ENCODE results near the gene CRKL. TPM values are rescaled to one million over a fixed set of nuclear protein-coding genes. Genes with fewer than 3 reads are reported as not detected.
"Not testable (repeated sequence)": the region's sequence is repeated elsewhere in the genome, so short reads cannot be mapped to it uniquely, and the experiment has no call there.

The CRKL gene
- polyA plus RNA-seq, 3 donors: 59.1 to 65.5 (median 64.7) TPM

DNA sequence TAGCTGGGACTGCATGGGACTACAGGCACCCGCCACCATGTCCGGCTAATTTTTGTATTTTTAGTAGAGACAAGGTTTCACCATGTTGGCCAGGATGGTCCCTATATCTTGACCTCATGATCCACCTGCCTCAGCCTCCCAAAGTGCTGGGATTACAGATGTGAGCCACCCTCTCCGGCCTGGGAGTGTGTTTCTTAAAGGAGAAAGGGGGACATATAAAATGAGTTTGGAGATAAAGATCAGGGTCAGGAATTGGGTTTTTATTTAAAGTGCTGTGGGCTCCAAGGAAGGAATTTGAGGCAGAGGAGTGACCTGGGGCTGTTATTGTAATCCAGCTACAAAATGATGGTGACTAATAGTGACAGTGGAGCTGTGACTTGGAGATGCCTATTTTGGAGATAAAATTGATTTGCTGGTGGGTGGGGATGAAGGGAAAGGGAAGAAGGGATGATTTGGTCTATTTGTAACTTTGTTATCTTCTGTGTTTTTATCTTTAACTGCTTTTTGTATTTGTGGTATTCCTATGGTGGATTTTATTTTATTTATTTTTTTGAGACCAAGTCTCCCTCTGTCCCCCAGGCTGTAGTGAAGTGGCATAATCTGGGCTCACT lies 5.0 kb downstream of the CRKL start:
- DNase-seq (ENCODE audit: extremely low read depth in 1 of 11, low read depth in 9 of 11, low spot score in 4 of 11): no peak

DNA sequence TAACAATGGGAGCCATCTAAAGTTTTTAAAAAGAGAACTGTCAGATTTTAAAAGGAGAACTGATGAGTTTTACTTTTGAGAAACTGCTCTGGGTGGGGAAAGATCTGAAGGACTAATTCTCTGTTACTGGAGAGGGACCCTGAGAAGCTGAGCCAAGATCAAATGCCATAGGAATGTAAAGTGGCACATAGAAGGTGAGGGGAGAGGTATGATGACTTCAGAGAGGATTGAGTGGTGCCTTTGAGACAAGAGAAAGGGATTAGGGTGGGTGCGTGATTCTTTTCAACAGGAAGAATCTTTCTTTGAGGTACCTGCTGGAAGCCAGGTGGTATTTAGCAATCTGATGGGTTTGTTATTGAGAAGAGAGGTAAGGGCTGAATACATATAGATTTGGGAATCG lies 9.0 kb downstream of the CRKL start:
- DNase-seq (ENCODE audit: extremely low read depth in 1 of 11, low read depth in 9 of 11, low spot score in 4 of 11): no peak

DNA sequence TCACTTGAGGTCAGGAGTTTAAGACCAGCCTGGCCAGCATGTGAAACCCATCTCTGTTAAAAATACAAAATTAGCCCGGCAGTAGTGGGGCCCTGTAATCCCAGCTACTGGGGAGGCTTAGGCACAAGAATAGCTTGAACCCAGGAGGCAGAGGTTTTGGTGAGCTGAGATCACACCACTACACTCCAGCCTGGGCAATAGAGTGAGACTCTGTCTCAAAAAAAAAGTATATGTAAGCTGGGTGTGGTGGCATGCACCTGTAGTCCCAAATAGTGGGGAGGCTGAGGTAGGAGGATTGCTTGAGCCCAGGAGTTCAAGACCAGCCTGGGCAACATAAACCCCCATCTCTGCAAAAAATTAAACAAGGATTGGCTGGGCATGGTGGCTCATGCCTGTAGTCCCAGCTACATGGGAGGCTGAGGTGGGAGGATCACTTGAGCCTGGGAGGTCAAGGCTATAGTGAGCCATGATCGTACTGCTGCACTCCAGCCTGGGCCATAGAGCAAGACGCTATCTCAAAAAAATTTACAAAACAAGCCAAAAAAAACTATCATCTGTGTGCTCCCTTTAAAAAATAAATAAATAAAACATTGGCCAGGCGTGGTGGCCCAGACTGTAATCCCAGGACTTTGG lies 10.8 kb downstream of the CRKL start:
- no peak for DNase-seq (ENCODE audit: extremely low read depth in 1 of 11, low read depth in 9 of 11, low spot score in 4 of 11)

DNA sequence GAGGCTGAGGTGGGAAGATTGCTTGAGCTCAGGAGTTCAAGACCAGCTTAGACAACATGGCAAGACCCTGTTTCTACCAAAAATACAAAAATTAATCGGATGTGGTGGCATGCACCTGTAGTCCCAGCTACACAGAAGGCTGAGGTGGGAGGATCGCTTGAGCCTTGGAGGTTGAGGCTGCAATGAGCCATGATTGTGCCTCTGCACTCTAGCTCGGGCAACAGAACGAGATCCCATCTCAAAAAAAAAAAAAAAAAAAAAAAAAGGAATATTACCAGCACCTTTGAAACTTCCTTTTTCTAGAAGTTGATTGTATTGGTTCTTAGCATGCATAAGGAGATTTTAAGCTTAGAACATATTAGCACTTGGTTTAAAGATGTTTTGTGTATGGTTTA lies 11.4 kb downstream of the CRKL start:
- no peak for DNase-seq (ENCODE audit: extremely low read depth in 1 of 11, low read depth in 9 of 11, low spot score in 4 of 11)

DNA sequence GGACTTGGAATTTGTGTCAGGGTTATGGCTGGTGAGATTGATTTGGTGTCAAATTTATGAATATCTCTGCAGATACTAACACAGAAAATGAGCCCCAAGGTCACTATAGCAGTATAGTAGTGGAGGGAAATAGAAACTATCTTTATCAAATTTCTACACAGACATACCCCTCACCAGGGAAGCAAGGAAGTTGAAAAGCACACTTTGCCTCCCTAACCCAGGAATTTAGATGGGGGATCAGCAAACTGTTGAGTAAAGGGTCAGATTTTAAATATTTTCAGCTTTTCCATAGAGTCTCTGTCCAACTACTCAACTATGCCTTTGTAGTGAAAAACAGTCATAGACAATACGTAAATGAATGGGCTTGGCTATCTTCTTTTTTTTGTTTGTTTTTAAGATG lies 12.8 kb downstream of the CRKL start:
- no peak for DNase-seq (ENCODE audit: extremely low read depth in 1 of 11, low read depth in 9 of 11, low spot score in 4 of 11)

DNA sequence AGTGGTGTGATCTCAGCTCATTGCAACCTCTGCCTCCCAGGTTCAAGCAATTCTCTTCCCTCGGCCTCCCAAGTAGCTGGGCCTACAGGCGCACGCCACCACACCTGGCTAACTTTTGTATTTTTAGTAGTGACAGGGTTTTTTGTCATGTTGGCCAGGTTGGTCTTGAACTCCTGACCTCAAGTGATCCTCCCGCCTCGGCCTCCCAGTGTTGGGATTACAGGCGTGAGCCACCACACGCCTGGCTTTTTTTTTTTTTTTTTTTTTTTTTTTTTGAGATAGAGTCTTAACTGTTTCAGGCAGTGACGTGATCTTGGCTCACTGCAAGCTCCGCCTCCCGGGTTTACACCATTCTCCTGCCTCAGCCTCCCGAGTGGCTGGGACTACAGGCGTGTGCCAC lies 13.2 kb downstream of the CRKL start:
- not testable (repeated sequence) for DNase-seq (ENCODE audit: extremely low read depth in 1 of 11, low read depth in 9 of 11, low spot score in 4 of 11)

DNA sequence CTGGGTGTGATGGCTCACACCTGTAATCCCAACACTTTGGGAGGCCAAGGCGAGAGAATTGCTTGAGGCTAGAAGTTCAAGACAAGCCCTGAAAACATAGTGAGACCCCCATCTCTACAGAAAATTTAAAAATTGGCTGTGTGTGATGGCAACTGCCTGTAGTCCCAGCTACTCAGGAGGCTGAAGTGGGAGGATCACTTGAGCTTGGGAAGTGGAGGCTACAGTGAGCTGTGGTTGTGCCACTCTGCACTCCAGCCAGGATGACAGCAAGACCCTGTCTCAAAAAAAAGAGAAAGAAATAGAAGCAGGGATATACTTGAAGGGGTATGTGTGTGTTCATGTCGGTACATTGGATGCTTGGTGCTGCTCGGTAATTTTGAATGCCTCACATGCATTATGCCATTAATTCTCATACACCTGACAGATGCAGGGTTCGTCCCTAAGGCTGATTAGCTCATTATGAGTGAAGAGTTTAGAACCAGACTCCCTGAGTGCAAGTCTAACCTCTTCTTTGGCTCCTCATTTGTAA lies 14.0 kb downstream of the CRKL start:
- DNase-seq (ENCODE audit: extremely low read depth in 1 of 11, low read depth in 9 of 11, low spot score in 4 of 11): no peak

DNA sequence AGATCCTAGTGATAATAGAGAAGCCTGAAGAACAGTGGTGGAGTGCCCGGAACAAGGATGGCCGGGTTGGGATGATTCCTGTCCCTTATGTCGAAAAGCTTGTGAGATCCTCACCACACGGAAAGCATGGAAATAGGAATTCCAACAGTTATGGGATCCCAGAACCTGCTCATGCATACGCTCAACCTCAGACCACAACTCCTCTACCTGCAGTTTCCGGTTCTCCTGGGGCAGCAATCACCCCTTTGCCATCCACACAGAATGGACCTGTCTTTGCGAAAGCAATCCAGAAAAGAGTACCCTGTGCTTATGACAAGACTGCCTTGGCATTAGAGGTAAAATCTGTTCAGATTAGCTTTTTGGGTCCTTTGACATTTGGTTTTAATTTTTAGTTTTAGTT lies 16.7 kb downstream of the CRKL start:
- no peak for DNase-seq (ENCODE audit: extremely low read depth in 1 of 11, low read depth in 9 of 11, low spot score in 4 of 11)

DNA sequence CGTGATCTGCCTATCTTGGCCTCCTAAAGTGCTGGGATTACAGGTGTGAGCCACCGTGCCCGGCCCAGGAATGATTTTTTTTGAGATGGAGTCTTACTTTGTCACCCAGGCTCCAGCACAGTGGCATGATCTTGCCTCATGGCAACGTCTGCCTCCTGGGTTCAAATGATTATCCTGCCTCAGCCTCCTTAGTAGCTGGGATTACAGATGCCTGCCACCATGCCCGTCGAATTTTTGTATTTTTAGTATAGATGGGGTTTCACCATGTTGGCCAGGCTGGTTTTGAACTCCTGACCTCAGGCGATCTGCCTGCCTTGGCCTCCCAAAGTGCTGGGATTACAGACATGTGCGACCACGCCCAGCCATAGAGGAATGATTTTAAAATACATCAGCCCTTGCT lies 17.8 kb downstream of the CRKL start:
- DNase-seq (ENCODE audit: extremely low read depth in 1 of 11, low read depth in 9 of 11, low spot score in 4 of 11): not testable (repeated sequence)

DNA sequence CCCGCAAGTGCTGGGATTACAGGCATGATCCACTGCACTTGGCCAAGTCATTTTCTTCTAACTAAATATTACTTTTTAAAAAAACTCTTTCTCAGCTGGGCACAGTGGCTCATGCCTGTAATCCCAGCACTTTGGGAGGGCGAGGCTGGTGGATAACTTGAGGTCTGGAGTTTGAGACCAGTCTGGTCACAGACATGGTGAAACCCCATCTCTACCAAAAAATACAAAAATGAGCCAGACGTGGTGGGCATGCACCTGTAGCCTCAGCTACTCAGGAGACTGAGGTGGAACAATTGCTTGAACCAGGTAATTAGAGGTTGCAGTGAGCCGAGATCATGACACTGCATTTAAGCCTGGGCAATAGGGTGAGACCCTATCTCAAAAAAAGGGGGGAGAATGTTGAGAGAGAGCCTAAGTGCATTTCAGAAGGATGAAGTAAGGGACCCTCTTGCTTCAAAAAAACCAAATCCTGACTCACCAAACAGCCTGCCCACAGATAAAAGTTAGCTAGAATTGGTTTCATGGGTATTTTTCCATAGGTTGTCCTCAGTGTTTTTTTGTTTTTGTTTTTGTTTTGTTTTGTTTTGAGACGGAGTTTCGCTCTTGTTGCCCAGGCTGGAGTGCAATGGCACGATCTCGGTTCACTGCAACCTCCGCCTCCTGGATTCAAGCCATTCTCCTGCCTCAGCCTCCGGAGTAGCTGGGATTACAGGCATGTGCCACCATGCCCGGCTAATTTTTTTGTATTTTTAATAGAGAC lies 18.8 kb downstream of the CRKL start:
- not testable (repeated sequence) for DNase-seq (ENCODE audit: extremely low read depth in 1 of 11, low read depth in 9 of 11, low spot score in 4 of 11)

DNA sequence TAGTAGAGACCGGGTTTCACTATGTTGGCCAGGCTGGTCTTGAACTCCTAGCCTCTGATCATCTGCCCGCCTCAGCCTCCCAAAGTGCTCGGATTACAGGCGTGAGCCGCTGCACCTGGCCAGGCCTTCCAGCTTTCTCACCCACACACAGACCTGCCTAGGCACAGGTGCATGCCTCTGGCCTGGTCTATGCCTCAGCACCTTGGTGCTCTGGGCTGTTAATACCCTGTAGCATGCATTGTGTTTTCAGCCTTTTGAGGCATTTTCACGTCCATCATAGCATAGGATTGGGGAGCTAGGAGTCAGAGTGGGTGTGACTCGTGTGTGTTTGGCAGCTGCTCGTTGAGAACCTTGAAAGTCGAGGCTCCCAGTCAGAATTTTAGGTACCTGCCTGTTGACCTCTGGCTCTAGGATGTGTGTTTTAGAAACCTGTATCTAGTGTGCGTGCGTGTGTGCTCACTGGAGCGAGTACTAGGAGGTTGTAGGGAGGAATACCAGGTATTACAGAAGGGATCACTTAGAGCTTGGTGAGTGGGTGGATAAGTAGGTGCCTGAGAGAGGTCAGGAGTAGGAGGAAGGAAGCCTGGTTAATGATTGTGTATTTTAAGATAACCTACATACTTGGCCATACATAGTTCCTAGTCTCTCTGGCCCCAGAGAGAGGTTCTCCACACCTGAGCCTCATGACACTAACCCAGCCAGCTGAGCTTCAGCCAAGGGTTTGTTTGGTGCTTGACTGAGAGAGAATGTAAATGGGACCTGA lies 20.0 kb downstream of the CRKL start:
- no peak for DNase-seq (ENCODE audit: extremely low read depth in 1 of 11, low read depth in 9 of 11, low spot score in 4 of 11)

DNA sequence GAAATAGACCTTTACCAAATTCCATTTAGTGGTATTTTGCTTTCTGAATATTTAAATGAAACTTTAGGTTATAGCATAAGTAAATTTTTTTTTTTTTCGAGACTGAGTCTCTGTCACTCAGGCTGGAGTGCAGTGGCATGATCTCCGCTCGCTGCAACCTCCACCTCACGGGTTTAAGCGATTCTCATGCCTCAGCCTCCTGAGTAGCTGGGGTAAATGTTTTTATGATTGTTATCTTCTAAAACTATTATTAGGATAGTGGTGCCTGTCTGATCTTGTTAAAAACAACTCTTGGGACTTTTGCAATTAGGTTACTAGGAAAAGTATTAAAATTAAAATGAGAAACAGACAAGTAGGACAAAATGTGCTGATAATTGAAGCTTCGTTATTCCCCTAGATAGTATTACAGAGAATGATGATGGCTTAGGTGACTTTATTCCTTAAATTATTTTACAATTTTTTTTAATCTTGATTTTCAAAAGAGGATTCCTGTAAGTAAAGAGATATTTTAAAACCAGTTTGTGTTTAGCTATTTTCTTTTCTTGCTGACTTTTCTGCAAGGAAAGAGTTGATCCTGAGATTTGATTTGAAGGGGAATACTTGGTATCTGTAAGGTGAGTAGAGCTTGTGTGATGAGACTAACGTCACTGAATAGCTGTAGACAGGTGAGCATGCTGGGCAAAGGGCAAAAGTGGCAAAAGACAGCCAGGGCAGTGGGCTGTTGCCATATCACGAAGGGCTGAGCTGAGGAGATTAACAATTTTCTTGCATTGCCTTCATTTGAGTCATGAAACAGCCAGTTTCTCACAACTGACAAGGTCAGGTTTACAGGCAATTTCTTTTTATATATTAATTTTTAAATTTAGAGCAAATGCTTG lies 20.8 kb downstream of the CRKL start:
- DNase-seq (ENCODE audit: extremely low read depth in 1 of 11, low read depth in 9 of 11, low spot score in 4 of 11): no peak

DNA sequence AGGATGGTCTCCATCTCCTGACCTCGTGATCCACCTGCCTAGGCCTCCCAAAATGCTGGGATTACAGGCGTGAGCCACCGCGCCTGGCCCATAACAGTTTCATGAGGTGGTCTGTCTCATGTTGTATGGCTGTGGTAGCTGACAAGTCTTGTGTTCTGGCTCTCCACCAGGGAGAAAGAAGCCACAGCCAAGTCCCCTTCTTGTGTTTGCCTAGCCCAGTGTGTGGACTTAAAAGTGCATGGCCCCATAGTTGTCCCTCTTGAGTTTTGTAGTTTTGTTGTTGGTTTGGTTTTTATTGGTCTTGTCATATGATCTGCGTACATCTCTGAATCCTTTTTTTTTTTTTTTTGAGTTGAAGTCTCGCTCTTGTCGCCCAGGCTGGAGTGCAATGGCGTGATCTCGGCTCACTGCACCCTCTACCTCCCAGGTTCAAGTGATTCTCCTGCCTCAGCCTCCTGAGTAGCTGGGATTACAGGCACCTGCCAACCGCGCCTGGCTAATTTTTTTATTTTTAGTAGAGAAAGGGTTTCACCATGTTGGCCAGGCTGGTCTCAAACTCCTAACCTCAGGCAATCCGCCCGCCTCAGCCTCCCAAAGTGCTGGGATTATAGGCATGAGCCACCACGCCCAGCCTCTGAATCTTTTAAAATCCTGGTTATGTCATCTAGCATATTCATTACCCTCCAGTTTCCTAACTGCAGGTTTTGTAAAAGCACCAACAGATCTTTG lies 22.4 kb downstream of the CRKL start:
- not testable (repeated sequence) for DNase-seq (ENCODE audit: extremely low read depth in 1 of 11, low read depth in 9 of 11, low spot score in 4 of 11)

DNA sequence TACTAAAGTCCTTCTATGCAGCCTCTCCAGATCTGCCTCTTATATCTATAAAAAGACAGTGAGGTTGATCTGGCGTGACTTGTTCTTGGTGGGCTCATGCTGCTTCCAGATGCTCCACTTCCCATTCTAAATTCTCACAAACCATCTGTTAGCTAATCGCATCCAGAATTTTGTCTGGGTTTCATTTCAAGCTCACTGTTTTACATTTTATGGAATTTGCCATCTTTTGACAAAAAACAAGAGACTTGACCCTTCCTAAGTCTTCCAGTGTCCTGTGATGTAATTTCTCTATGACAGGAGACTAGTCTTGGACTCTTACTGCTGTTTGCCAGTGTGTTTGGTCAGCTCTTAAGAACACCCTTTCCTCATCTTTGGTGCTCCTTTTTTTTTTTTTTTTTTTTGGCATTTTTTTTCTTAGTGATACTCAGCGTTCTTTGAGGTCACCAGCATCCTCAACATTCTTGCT lies 23.0 kb downstream of the CRKL start:
- no peak for DNase-seq (ENCODE audit: extremely low read depth in 1 of 11, low read depth in 9 of 11, low spot score in 4 of 11)

DNA sequence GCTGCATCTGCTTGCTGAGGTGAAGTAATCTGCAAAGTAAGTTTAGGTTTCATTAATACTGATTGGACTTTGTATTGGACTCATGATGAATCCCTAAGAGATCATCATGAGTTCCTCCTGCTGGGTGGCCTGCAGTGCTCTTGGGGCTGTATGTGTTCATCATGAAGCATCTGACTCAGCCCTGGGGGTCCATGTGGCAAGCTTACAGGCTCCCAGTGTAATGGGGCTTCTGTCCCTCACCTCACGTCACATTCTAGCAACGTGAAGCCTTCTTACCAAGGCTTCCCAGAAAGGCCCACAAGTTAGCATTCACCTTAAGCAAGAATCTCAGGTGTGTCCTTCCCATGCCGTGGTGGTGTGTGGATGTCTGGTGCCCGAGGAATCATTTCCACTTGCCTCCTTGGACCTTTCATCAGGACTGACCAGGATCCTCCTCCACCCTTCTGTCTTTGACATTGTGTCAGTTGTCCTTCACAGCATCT lies 23.7 kb downstream of the CRKL start:
- DNase-seq (ENCODE audit: extremely low read depth in 1 of 11, low read depth in 9 of 11, low spot score in 4 of 11): no peak

DNA sequence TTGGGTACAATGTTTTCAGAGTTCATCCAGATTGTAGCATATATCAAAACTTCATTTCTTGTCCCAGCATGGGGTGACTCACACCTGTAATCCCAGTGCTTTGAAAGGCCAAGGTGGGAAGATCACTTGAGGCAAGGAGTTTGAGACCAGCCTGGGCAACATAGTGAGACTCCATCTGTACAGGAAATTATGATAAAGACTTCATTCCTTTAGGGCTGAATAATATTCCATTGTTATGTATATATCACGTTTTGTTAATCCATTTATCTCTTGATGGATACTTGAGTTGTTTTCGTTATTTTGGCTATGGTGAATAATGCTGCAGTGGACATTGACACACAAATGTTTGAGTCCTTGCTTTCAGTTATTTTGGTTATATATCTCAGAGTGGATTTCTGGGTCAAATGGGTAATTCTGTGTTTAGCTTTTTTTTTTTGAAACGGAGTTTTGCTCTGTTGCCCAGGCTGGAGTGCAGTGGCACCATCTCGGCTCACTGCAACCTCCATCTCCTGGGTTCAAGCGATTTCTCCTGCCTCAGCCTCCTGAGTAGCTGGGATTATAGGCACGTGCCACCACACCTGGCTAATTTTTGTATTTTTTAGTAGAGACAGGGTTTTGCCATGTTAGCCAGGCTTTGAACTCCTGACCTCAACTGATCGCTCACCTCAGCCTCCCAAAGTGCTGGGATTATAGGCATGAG lies 25.1 kb downstream of the CRKL start:
- DNase-seq (ENCODE audit: extremely low read depth in 1 of 11, low read depth in 9 of 11, low spot score in 4 of 11): not testable (repeated sequence)

Data from renal cortex interstitium (tissue), 11 donors.